PFSK-1 (cell line): ENCODE data around the gene APLP1.

Experiments
- FOXP2 ChIP-seq: optimal IDR thresholded peaks from 2 replicates; pipeline ENCODE3; 2011; ENCODE audit warnings: borderline replicate concordance, control low read depth, inconsistent platforms; ENCODE audit not compliant: insufficient read depth; ENCODE audit errors: extremely low read length, extremely low read depth
- POLR2AphosphoS5 ChIP-seq: IDR thresholded peaks from 2 replicates; pipeline ENCODE4 v1.6.1; 2012; ENCODE audit warnings: low read depth, mild to moderate bottlenecking, control low read depth, low read length, moderate library complexity
- REST ChIP-seq, 2 experiments: IDR thresholded peaks; 2 replicates each; pipeline versions ENCODE4 v1.6.1 to v1.8.0; 2011 to 2012; ENCODE audit warnings: low read depth in 2 of 2, low read length in 2 of 2, control low read depth in 1 of 2, inconsistent platforms in 1 of 2, mild to moderate bottlenecking in 1 of 2, moderate library complexity in 1 of 2; ENCODE audit not compliant: insufficient read depth in 1 of 2
- SIN3A ChIP-seq: IDR thresholded peaks from 2 replicates; pipeline ENCODE4 v1.6.1; 2012; ENCODE audit warnings: mild to moderate bottlenecking, low read length, moderate library complexity, borderline replicate concordance; ENCODE audit not compliant: insufficient read depth
- TAF1 ChIP-seq: IDR thresholded peaks from 2 replicates; pipeline ENCODE4 v1.6.1; 2012; ENCODE audit warnings: low read length, control low read depth, borderline replicate concordance; ENCODE audit not compliant: insufficient read depth

APLP1 gene

GRCh38 chr19:35888398-35888797 is 20.0 kb downstream of the APLP1 start:
- TF ChIP-seq REST (IDR thresholded peaks at IDR 0.05; ENCODE audit: insufficient read depth in 1 of 2, low read depth in 2 of 2, low read length in 2 of 2) (no peak), TAF1 (no peak)

- TF ChIP-seq REST (IDR thresholded peaks at IDR 0.05; ENCODE audit: insufficient read depth in 1 of 2, low read depth in 2 of 2, low read length in 2 of 2) (no peak), TAF1 (no peak), FOXP2 (no peak), POLR2AphosphoS5 (no peak), SIN3A (no peak)
Observed at GRCh38 chr19:35889370-35890112, 21.2 kb downstream of the APLP1 start.

GRCh38 chr19:35890113-35890650 is 21.8 kb downstream of the APLP1 start:
- TF ChIP-seq REST (IDR thresholded peaks at IDR 0.05; ENCODE audit: insufficient read depth in 1 of 2, low read depth in 2 of 2, low read length in 2 of 2) (no peak), TAF1 (no peak), SIN3A (no peak), POLR2AphosphoS5 (no peak), FOXP2 (no peak)

- TF ChIP-seq TAF1 (no peak), REST (IDR thresholded peaks at IDR 0.05; ENCODE audit: insufficient read depth in 1 of 2, low read depth in 2 of 2, low read length in 2 of 2) (no peak), POLR2AphosphoS5 (no peak), SIN3A (no peak), FOXP2 (no peak)
Observed at GRCh38 chr19:35894342-35894741, 26.0 kb downstream of the APLP1 start.
